BE2C (cell line): ENCODE measurements around the gene GLIS1.

ENCODE experiments used
- DNase-seq: peaks from one replicate; pipeline ENCODE4 v3.0.0-alpha.2; 2020
- H3K27me3 ChIP-seq: fragments of 250-450 bp; sonication (Bioruptor Pico); 2 replicates; pipeline ENCODE4 v1.5.1; 2020; ENCODE audit warnings: mild to moderate bottlenecking
- H3K36me3 ChIP-seq: fragments of 250-450 bp; sonication (Bioruptor Pico); 2 replicates; pipeline ENCODE4 v1.5.1; 2020; ENCODE audit warnings: mild to moderate bottlenecking
- H3K4me1 ChIP-seq: fragments of 250-450 bp; sonication (Bioruptor Pico); 2 replicates; pipeline ENCODE4 v1.5.1; 2020
- H3K4me3 ChIP-seq: 2 replicates; pipeline ENCODE4 v1.5.1; 2011; ENCODE audit warnings: low read depth, low read length
- H3K9me3 ChIP-seq: fragments of 250-450 bp; sonication (Bioruptor Pico); 2 replicates; pipeline ENCODE4 v1.5.1; 2020
- CTCF ChIP-seq: IDR thresholded peaks from 2 replicates; pipeline ENCODE4 v1.5.1; 2012; ENCODE audit warnings: mild to moderate bottlenecking, low read depth, low read length

GLIS1 gene

GRCh38 chr1:53461323-53462044 is 277.5 kb downstream of the GLIS1 start:
- Histone ChIP-seq H3K4me3 (no peak overlapping the region), H3K27me3 (no peaks in the 10 kb centered on the region), H3K36me3 (no peaks in the 10 kb centered on the region), H3K4me1 (no peaks in the 10 kb centered on the region), H3K9me3 (no peaks in the 10 kb centered on the region)
- TF ChIP-seq CTCF: no peak
- no peak for DNase-seq

- DNase-seq: no peak
- no peaks in the 10 kb centered on the region for H3K27me3 ChIP-seq
- TF ChIP-seq CTCF: no peak
These were observed 278.2 kb downstream of the GLIS1 start for GRCh38 chr1:53460666-53461322.

GRCh38 chr1:53460211-53460634 is 278.7 kb downstream of the GLIS1 start:
- Histone ChIP-seq H3K9me3 (no peaks in the 10 kb centered on the region), H3K36me3 (no peaks in the 10 kb centered on the region), H3K4me1 (no peaks in the 10 kb centered on the region), H3K4me3 (no peak overlapping the region), H3K27me3 (no peaks in the 10 kb centered on the region)
- no peak for TF ChIP-seq CTCF
- no peak for DNase-seq

More at GRCh38 chr1:53460666-53461322, 278.2 kb downstream of the GLIS1 start:
- Histone ChIP-seq H3K9me3 (no peaks in the 10 kb centered on the region), H3K4me1 (no peaks in the 10 kb centered on the region), H3K4me3 (no peak overlapping the region), H3K36me3 (no peaks in the 10 kb centered on the region)

GRCh38 chr1:53459321-53460175 is 279.4 kb downstream of the GLIS1 start, which contains the start of gene DMRTB1:
Gene DMRTB1, plus strand, starts transcription at chr1:53459399. Its CDS starts 55 bp downstream, at chr1:53459454.
- H3K27me3 ChIP-seq: no peaks in the 10 kb centered on the region
- DNase-seq: no peak
- no peaks in the 10 kb centered on the region for H3K9me3 ChIP-seq
- H3K4me3 ChIP-seq: no peak within 1 kb of the TSS
- no peak for TF ChIP-seq CTCF
- H3K4me1 ChIP-seq: no peaks in the 10 kb centered on the region
- H3K36me3 ChIP-seq: no peaks in the 10 kb centered on the region

- no peaks in the 10 kb centered on the region for H3K9me3 ChIP-seq
- no peaks in the 10 kb centered on the region for H3K36me3 ChIP-seq
- no peak for DNase-seq
- H3K27me3 ChIP-seq: no peaks in the 10 kb centered on the region
- no peak overlapping the region for H3K4me3 ChIP-seq
- H3K4me1 ChIP-seq: no peaks in the 10 kb centered on the region
- TF ChIP-seq CTCF: no peak
These were observed 280.3 kb downstream of the GLIS1 start for GRCh38 chr1:53458634-53459033.
